Bone marrow (tissue), 2 donors: ENCODE measurements around the gene ZDHHC14.

Experiments
- DNase-seq, 2 donors: peaks; one replicate each; lab custom pipeline; 2025; lab: John Stamatoyannopoulos, UW

The ZDHHC14 gene

GRCh38 chr6:157721830-157722229 is 340.8 kb downstream of the ZDHHC14 start:
- DNase-seq, result no peak

GRCh38 chr6:157723376-157723775 is 342.4 kb downstream of the ZDHHC14 start:
- no peak for DNase-seq

DNA sequence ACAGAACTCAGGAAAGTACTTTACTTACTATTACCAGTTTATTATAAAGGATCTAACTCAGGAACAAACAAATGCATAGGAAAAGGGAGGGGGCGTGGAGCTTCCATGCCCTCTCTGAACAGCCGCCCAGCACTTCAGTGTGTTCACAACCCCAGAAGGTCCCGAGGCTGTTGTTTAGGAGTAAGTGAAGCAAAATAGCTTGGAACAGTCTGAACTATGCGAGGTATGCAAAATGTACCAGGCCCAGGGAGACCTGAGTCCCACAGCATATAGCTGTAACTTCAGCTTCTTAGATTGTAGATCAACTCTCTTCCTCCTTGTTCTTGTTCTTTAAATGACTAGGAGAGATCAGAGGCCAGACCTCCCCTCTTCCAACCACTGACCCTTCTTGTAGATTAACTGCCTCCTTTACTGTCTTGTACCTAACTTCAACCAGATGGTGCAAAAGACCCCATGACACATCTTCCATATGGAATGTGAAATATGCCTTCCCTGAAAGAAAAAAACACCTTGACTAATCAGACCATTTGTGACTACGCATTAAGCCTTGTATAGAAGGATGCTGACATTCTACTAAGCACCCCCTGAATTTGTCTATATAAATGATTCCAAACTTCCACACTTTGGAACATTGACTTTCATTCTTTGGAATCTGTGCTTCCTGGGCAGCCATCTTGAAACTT is 343.3 kb downstream of the ZDHHC14 start:
- no peak for DNase-seq

DNA sequence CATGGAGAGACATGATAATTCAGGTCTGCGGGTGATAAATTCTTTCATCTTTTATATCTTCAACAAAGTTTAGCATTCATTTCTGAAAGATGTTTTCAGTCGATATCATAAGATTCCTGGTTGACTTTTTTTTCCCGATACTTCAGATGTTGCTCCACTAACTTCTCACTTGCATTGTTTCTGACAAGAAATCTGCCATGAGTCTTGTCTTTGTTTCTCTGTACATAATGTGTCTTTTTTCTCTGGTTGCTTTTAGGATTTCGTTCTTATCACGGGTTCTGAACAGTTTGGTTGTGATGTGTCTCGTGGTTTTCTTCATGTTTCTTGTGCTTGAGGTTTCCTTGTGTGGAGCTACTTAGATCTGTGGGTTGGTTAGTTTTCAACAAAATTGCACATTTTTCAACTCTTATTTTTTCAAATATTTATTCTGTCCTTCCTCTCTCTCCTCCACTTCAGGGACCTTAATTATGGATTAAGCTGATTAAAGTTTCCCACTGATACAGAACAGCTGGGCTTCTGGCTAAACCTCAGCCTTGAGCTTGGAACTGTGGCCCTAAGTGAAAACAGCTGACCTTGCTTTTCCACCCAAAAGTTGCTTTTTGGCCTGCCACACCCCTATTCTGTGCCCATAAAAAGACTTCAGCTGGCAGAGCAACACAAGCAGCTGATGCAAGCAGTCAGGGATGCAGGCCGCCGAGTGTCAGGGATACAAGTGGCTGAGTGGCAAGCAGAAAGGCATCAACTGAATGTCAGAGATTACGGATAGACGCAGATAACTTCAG is 344.2 kb downstream of the ZDHHC14 start:
- no peak for DNase-seq

DNA sequence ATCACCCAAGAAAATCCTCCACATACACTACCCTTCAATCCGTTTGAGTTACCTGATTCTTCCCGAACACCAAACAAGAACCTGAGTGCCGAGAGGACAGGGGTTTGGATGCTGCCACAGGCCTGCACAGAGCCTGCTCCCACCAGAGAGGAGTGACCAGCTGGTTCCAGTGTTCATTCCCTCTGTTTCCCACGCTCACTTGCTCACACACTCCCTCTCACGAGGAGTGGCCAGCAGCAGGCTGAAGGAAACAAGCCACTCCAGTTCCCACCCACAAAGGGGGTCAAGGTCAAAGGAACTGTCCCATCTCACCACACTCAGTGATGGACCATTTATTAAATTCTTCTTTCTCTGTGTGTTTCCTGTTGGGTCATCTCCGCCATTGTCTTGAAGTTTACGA is 344.8 kb downstream of the ZDHHC14 start:
- no peak for DNase-seq

DNA sequence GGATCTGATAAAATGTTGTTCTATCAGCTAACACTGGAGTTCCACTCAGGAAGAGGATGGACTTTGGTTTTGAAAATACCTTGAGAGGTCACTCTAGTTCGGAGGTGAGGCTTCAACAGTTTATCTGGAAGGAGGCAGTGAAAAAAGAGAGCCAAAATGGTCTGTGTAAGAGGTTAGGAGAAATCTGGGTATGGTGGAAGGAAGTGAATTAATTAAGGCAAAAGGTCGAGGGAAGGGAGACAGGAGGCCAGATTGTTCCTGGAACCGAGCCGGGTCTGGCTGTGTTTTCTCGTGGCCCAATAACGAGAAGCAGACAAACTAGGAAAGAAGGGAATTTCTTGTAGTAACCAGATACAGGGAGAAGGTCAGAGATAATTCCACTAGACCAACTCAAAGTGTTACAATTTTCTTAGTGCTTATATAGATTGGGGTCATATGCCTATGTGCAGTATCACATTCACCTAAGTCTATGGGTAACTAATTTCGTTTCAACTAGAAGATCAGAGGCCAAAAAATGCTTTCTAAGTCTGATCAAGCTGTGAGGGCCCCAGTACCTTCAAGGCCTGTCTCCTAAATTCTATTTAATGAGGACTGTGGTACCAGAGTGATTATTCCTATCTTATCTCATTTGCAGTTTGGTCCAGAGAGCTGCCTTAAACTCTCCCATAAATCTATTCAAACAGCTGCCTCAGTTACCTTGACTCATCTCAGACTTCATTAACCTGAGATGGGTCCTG is 346.1 kb downstream of the ZDHHC14 start:
- no peak for DNase-seq
